ENCODE measurements around the gene NTRK2.

DNA sequence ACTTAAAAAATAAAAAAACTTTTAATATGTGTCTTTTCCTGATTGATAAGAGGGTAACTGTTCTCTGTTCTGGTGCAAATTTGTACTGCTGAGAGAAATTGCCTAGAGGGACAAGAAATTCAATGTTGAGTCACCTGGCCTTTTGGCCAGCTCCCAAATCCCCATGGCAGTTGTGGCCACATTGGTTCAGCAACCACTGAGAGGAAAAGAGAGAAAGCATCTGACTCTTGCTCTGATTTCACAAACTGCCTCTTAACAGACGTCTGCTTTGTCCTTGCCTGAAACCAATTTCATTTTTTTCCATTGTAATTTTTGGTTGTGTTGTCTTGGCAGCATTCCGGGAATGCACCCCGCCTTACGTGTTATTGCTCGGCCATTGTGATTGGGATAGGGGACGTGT lies 42.4 kb downstream of the NTRK2 start:
- TF ChIP-seq, protein P1, sequence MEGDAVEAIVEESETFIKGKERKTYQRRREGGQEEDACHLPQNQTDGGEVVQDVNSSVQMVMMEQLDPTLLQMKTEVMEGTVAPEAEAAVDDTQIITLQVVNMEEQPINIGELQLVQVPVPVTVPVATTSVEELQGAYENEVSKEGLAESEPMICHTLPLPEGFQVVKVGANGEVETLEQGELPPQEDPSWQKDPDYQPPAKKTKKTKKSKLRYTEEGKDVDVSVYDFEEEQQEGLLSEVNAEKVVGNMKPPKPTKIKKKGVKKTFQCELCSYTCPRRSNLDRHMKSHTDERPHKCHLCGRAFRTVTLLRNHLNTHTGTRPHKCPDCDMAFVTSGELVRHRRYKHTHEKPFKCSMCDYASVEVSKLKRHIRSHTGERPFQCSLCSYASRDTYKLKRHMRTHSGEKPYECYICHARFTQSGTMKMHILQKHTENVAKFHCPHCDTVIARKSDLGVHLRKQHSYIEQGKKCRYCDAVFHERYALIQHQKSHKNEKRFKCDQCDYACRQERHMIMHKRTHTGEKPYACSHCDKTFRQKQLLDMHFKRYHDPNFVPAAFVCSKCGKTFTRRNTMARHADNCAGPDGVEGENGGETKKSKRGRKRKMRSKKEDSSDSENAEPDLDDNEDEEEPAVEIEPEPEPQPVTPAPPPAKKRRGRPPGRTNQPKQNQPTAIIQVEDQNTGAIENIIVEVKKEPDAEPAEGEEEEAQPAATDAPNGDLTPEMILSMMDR (IDR thresholded peaks at IDR 0.05): no peak
- no peak for TF ChIP-seq EP300 (IDR thresholded peaks at IDR 0.05)

All from upper lobe of left lung (tissue), 4 donors.